Uterine smooth muscle cell (primary cell): ENCODE data around the gene ARID1B. TPM values are rescaled to one million over a fixed set of nuclear protein-coding genes. Genes with fewer than 3 reads are reported as not detected.

Experiments used
- total RNA-seq: library from RNA; depleted of rRNA; stranded (reverse); fragments of >200 nt; gene quantifications from 2 replicates; pipeline ENCODE4 v1.2.3, GENCODE V29; 2014

The ARID1B gene
- 33.4 and 41.1 TPM in 2 replicates for total RNA-seq

DNA sequence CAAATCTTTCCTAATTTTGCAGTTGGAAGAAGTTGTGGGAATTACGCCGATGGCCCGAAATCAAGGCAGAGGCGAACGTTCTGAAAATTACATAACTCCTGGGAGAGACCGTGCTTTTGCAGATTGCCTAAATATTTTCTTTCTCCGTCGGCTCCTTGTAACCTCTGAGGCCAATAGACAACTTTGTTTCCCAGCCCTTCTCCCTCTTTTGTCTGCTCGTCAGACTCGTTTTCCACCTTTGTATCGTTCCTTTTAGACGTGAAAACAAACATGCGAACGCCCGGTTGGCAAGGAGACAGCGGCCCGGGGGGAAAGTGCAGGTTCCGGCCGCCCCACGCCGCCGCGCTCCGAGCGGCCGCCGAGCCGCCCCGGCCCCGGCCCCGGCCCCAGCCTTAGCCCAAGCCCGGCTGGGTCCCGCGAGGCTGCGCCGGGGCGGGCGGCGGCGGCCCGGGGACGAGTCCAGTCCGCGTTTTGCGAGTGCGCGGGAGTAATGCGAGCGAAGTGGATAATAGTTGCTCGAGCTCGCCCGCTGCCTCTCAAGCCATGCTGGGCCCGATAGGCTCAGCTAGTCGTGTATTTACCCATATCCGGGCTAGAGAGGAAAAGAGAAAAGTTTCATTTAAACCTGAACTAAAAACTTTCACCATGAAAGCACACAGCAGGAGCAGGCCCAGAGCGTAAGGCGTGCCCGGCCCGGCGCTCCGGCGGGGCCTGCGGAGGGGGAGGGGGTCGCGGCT, at the start of gene ARID1B:
Gene ARID1B, plus strand, starts transcription at position 539 of the 737 bp plus-strand sequence. CDS start 303 bp downstream, outside the sequence.

